ENCODE measurements around the gene EEF1AKMT3. TPM values are rescaled to one million over a fixed set of nuclear protein-coding genes. Genes with fewer than 3 reads are reported as not detected.
A peak's percentile ranks its signal among the peaks of the same experiment; 100 is the strongest.

Gene EEF1AKMT3
- polyA plus RNA-seq (2013, experiment 1 of 2; ENCODE audit: insufficient read length) = 8.8 TPM
- polyA plus RNA-seq (2013, experiment 2 of 2; ENCODE audit: insufficient read length) = 8.6 TPM

DNA sequence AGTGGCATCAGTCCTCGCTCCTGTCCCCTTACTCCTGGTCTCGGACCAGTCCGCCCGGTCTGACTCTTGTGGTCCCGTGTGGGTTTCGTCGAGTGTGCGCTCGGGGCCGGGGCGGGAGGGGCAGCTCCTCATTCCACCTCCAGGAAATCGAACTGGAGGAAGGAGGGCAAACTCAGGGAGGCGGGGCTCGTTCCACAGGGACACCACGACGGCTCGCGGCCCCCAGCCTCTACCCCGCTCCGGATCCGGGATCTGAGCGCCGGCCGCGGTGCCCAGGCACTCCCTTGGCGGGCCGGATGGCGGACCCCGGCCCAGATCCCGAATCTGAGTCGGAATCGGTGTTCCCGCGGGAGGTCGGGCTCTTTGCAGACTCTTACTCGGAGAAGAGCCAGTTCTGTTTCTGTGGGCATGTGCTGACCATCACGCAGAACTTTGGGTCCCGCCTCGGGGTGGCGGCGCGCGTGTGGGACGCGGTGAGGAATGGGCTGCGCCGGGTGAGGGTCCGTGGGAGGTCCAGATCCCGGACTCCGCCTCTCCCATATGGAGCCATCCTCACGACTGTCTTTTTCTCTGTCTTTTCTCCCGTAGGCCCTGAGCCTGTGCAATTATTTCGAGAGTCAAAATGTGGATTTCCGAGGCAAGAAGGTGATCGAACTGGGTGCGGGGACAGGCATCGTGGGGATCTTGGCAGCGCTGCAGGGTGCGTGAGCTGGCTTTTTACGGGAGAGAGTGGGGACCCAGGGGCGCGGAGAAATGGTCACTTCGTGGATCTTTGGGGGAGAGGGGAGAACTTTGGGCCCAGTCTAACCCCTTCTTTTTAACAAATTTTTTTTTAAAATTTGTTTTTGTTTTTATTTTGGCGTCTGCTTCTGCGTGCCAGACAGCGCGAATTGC is at the start of gene EEF1AKMT3:
EEF1AKMT3 (plus strand) TSS at position 186 of the 894 bp plus-strand sequence; CDS start at position 297, 111 bp downstream.
- peak; percentile 50 for DNase-seq

DNA sequence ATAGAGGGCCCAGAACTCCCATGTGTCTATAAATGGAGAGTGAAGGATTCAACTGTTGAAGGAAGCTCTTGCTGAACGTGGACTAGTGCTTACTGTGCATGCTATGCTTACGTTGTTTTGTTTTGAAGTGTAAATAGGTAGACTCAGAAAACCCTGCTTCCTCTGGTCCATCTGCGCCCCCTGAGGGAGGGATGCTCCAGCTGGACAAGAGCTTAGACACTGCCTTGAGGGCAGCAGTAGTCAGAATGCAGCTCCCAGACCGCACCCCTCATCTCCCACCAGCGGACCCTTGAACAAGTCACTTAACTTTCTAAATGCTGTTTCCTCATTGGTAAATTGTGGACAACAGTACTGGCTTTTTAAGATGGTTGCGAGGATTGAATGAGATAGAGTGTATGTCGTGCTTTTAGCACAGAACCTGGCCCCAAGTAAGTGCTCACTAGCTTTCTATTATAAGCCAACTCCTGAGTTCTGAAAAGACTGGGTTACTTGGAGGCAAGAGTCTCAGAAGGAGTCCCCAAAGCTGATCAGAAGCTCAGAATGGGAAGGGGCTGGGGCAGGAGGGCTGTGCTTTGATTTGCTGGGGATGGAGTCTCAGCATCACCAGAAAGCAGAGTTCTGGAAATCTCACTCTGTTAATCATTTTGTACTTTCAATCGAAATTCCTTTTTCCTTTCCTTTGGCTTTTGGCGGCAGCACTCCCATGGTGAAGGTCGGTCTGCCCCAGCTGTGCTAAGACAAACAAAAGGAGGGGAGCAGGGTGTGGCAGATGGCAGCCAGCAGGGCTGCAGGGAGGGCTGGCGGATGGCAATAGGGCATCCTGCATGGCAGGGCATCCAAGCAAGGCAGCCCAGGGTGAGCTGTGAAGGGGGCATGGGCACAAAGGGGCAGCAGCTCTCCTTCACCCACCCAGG is 49.4 kb upstream of the EEF1AKMT3 start:
- DNase-seq = no peak

DNA sequence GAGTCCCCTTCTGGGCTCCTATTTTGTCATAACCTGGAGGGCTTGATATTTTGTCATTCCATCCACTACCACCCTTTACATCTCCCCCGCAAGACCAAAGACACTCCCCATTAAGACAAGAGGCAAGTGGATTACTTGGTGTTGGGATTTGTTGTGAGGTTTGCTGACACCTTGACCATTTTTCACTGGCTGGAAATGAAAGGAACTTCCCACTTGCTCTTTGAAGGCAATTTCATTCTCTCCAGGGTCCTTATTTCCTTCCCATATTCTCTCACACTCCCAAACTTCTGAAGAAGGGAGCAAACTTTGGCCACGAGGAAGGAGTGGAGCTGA is 48.8 kb upstream of the EEF1AKMT3 start:
- DNase-seq = no peak

DNA sequence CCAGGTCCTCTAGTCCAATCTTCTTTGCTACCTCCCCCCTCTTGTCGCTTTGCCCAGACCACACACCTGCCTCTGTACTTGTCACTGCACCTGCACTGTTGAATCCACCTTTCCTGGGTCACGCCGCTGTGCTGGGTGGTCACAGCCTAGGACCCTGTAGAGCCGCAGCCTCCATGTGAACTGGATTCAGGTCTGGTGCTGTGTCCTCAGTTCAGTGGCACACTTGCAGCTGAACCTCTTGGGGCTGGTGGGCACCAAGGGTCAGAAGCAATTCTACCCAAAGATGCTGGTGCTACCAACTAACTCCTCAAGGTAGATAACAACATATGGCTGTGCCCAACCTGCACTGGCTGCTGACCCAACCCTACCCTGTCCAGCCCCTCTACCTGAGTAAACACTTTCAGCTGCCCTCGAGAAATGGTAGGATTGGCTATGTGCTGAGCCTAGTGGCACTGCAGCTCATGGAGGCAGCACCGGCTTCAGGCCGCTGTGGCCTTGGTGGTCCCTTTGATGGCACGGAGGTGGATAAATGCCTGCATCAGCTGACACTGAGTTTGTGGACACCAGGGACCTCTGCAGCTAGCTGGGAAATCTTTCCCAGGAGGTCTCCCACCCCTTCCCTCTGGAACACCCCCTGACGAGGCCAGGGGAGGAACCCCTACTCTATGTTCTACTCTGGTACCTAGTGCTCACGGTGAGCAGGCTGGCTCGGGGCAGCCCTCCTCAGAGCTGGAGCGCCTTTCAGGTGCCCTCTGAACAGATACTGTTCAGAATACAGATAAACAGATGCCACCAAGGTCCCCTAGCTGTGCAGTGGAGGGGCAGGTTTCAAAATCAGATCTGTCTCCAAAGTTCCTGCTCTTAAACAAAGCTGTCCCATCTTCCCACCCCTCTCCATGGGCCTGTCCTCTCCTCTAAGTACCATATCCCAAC is 48.1 kb upstream of the EEF1AKMT3 start:
- no peak for DNase-seq

DNA sequence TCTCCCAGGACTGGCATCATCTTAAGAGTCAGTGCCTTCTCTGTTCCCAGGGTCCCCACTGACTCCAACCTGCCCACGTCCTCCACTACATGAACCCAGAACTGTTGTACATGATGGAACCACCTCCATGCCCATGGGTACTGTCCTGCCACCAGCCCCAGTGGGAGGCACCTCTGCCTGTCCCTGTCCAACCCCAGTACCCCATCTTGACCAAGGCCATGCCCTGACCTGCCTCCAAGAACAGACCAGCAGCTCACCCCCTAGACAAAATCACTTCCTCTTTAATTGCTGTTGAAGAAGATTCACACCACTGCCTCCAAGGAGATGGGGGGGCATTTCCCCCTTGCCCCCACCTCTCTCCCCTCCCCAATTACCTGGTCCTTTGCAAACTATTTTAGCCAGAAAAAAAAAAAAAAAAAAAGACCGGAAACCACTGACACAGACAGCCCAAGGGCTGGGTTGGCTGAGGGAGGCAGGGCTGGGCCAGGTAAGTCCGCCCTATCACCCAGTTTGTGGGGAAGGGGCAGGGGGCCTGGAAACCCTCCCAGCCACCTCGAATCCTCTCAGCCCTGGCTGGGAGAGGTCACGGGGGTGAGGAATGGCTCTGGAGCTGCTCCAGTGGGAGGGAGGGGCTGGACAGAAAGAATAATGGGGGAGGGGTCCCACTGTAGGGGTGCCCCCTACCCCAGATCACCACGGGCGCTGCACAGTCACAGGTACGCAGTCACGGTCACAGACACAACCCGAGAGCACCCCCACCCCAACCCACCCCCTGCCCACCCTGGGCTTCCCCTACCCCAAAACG is 47.3 kb upstream of the EEF1AKMT3 start:
- no peak for DNase-seq

DNA sequence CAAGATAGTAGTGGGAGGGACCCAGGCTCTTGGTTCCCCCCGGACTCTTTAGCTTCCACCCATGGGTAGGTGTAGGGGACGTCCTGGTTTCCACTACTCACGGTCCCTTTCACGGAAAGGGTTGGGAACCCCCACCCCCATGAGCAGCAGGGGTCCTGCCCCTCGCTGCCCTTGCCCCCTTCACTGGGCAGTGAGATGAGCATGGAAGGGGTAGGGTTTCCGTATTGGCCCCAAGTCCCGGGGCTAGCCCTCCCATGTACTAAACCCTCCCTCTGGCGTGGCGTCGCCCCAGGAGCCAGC is 46.6 kb upstream of the EEF1AKMT3 start:
- no peak for DNase-seq

DNA sequence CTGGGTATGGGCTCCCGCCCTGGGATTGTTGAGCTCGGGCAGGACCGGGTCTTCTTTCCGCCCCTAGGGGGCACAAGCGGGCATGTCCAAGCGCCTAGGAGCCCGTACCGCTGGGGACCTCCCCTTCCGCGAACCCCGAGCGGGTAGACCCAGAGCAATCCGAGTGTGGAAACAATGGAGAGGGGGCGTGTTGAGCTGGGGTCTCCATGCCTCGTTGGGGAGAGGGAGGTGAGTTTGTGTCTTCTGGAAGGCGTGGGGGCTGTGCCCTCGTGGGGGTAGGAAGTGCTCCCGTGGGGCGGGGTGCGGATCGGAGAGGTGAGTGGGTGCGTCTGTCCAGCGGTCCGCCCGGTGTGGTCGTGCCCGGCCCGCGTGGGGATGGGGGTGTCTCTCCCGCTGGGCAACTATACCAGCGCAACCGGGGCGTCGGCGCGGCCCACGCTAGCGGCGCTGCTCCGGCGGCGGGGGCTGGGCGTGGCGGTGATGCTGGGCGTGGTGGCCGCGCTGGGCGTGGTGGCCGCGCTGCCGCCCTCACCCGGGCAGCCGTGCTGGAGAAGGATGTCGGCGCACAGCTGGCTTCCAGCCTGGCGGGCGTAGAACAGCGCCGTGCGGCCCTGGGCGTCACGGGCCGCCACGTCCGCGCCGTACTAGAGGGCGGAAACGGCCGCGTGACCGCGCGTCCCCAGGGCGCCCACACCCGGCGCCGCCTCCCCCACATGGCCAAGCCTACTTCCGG is 46.1 kb upstream of the EEF1AKMT3 start:
- peak; percentile 87 for DNase-seq

DNA sequence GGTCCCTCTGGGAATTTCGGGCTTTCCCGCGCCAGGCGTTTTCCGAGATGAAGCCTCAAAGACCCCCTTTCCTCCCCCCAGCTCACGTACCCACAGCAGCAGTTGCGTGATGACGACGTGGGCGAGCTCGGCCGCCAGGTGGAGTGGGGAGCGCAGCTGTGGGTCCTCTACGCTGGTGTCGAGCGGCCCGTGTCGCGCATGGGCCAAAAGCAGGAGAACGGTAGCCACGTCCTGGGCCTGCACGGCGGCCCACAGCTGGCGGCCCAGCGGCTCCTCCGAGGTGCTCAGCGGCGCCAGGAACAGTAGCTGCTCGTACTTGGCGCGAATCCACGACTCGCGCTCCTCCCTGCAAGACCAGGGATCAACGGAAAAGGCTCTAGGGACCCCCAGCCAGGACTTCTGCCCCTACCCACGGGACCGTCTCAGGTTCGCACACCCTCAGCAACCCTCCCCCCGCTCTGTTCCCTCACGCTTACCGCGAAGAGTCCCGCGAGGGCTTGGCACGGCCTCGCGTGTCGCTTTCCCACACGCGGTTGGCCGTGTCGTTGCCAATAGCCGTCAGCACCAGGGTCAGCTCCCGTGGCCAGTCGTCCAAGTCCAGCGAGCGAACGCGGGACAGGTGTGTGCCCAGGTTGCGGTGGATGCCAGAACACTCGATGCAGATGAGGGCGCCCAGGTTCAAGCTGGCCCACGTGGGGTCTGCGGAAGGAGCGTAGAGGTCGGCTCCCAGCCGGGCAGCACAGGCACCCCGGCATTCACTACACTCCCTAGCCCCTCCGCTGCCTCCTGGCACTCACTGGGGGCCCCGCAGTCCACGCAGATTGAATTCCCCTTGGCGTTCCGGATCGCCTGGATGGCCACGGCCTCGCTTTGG is 45.3 kb upstream of the EEF1AKMT3 start:
- DNase-seq = no peak

DNA sequence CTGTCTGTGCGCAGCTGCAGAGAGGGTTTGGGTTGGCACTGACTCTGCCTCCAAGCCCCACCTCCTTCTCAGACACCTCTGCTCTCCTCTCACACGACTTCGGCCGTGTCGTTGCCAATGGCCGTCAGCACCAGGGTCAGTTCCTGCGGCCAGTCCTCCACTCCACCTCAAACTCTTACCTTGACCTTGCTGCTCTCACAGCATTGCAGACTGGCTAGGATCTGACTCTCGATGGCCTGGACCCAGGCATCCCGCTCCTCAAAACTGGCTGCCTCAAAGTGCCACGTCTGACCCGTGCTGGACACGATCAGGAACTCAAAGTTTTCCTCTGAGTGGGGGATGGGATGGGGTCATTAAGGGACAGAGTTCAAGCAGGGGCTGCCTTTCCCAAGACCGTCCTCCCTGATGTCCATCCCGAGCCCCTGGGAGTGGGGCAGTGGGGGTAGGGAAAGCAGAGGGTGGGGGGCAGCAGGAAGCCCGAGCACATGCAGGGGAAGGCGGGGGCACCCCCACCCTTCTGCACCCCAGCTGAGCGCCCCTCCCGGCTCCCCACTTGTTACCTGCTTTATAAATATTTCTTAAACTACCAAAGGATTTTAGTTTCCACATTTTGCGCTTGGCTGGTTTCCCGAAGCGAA is 44.5 kb upstream of the EEF1AKMT3 start:
- no peak for DNase-seq

DNA sequence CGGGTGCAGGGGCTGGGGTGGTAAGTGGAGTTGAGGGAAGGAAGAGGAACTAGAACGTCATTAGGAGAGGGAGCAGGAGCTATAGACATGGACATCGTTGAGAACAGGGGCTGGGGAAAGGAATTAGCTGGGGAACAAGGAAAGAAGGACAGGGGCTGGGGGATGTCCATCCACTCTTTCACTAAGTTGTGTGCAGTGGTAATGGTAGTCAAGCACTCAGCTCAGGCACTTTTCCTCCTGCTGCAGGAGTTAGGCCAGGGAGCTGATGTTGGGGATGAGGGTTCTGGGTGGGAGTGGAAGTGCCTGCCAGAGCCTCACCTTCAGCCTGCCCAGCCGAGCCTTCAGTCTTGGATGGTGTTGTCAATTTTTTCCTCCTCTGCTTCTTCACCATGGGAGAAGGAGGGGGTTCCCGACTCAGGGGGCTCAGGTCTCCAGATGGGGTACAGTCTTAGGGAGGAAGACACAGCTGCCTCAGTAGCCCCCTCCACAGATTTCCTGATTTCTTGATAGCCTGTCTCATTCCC is 43.0 kb upstream of the EEF1AKMT3 start:
- DNase-seq = no peak

DNA sequence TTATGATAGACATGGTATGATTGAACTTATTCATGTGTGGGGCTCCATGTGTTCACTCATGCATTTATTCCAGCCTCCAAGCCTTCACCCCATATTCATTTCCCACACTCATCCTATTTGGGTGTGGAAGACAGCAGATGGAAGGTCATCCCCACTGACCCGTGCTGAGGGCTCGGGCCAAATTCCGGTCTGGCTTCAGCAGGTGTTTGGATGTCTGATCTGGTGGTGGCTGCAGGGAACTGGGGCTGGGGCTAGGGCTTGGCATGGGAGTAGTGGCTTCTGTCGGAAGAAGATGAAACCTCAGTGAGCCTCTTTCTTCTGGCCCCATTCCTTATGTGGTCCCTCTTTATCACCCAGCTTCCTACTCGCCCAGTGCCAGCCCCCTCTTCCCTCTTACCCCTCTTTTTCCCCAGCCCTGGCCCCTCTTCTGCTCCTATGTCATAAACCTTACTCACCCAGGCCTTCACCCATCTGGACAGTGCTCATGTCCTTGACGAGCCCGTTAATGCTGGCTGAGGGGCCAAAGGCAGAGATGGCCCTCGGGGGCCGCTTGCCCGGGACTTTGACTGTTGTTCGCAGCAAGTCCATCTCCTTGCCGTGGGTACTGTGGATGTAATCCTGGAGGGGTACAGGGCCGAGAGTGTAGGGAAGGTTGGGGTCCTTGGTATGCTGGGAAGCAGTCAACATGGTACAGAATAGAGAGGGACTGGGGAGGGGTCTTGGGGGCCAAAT is 41.9 kb upstream of the EEF1AKMT3 start:
- no peak for DNase-seq

DNA sequence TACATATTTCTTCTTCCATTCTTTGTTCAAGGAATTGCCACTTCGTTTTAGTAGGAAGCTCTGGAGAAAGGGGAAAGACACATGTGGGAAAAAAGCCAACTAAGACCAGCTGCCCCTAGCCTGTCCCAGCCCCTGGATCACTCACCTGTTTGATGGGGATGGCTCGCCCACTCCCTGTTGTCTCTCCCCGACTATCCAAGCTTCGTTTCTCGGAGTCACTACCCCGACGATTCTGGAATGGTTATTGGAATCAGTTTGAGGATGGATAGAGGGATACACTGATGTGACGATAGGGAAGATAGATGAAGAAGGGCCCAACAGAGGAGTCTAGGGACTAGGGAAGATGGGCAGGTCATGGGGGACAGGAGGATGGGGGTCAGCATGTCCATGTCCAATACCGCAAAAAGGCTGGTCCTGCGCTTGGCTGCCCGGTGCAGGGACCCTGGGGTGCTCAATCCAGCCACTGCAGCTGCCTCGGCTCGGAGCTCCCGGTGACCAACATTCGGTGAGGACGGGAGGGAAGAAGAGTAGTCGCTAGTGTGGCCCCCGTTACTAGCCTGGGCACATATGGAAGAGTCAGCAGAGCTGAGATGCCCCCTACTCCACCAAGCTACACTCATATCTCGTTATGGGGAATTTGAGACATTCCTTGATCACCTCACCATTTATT is 40.9 kb upstream of the EEF1AKMT3 start:
- DNase-seq = no peak

DNA sequence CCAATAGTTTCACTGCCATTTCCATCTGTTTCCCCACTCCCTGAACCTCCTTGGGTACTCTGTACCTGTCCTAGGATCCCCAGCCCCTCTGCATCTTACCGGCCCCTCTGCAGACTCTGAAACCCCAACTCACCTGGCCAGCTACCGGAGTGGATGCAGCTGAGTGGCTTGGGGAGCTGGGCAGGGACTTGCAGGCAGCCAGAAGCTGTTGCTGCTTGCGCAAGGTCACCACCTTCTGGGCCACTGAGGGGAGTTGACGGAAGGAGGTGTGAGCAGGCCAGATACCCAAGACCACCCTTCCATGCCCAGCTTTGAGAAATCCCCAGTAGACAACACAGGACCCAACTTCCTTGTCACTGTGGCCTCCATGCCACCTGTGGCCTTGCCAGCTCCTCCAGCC is 40.1 kb upstream of the EEF1AKMT3 start:
- no peak for DNase-seq

DNA sequence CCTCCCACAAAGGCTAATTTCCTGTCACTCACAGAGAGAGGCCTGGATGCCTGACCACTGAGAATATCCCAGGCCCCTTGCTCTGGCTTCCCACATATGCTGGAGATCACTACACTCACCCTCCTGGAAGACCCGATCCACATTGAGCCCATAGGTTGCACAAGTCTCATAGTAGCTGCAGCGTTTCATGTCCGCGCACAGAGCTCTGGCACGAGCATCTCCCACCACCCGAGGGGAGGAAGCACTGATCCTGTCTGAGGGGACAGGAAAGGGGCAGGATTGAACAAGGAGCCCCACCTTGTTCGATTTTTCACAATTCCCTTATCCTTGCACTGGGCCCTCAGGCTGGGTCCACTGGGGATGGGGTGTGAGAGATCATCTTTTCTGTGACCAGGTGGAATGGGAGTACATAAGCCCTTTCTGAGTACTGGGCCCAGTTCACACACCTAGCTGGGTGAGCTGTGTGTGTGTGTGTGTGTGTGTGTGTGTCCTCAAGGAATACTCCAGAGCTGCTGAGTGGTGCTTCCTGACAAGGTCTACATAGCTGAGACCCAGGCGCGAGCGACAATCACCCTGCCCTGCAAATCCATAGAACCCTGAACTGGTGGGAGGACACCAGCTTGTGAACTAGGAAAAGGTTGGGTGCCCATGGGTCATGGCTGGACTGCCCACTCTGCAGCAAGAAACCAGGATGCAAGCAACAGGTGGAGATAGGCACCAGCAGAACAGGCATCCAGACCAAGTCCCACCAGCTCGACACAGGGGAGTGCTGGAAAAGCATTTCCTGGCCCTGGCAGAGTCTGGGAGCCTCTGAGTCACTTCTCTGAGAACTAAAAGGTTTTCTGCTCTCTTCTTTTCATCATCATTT is 39.5 kb upstream of the EEF1AKMT3 start:
- no peak for DNase-seq

DNA sequence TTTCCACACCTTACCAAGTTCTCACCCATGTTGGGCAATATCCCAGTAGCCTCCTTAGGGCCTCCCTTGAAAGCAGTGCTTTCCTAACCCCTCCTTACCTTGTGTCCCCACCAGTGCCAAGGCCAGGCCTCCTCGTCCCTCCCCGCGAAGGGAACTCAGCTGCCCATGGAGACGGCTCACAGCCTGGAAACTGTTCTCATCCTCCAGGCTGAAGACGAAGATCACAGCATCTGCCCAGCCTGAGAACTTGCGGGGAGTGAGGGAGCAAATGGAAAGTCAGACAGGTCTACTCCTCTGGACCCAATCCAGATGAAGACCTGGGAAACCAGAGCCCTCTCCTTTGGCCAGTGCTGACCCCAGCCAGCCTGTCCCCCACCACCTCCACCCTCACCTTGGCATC is 38.5 kb upstream of the EEF1AKMT3 start:
- no peak for DNase-seq

DNA sequence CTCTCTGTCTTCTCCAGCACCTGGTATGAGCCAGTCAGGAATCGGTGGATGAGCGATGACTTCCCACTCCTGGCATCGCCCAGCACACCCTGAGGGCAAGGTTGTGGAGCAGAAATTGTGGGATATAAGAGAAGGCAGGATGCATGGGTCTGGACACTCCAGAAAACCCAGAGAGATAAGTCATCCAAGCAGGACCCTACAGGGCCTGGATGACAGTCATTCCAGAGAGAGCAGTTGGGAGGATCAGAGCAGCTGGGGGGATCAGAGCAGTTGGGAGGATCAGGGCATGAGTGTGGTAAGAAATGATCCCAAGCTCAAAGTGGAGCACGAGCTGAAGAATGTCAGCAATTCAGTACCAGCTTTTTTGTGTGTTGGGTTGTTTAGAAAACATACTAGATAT is 37.8 kb upstream of the EEF1AKMT3 start:
- DNase-seq = no peak

Measured in fibroblast of skin of abdomen (primary cell).